ENCODE measurements around the gene LGI2. TPM values are rescaled to one million over a fixed set of nuclear protein-coding genes. Genes with fewer than 3 reads are reported as not detected.

Gene LGI2
- total RNA-seq, 1 experiment from 2014 or later, result 1.4 TPM

GRCh38 chr4:25000639-25001038 lies 30.1 kb downstream of the LGI2 start:
- no CpG with 5 or more reads among the region's 5 CpGs for WGBS (ENCODE audit: extremely low coverage, insufficient read length, low lambda C conversion rate)

More at GRCh38 chr4:25000639-25001038, 30.1 kb downstream of the LGI2 start:
- no peak overlapping the region for H2BK5ac ChIP-seq (ENCODE audit: insufficient read length, low read length)
- Mint-ChIP-seq H3K27ac (no peak overlapping the region), H3K4me1 (peaks cover 10 to 13% of the 10 kb centered on the region in 2 experiments), H3K9me3 (no peaks in the 10 kb centered on the region), H3K4me3 (no peak overlapping the region; a peak in 1 of 5 replicates), H3K36me3 (ENCODE audit: insufficient read depth in 1 of 3, low read depth in 3 of 3) (no peaks in the 10 kb centered on the region; a peak in 1 of 7 replicates), H3K27me3 (ENCODE audit: low read depth) (peaks cover 3% of the 10 kb centered on the region; the same call in 1 of the 2 replicates)
- H3K4me1 ChIP-seq (ENCODE audit: insufficient read depth, low read length), result peaks cover 9% of the 10 kb centered on the region
- no peak overlapping the region for H3K23ac ChIP-seq (ENCODE audit: insufficient read length, low read depth, low read length)
- H3K4ac ChIP-seq (ENCODE audit: low read depth, low read length), result no peak overlapping the region
- no peak overlapping the region for H3K4me2 ChIP-seq (ENCODE audit: insufficient read depth, insufficient read length, low read length)
- no peak overlapping the region for H2BK12ac ChIP-seq (ENCODE audit: insufficient read length, low read depth, low read length)
- no peak for TF ChIP-seq CTCF (conservative IDR thresholded peaks at IDR 0.05)
- H3K27me3 ChIP-seq (ENCODE audit: insufficient read depth, low read length), result no peaks in the 10 kb centered on the region
- H4K8ac ChIP-seq (replicated peaks; ENCODE audit: insufficient read length, low read depth, low read length), result no peak overlapping the region
- no peak overlapping the region for H3K56ac ChIP-seq (ENCODE audit: insufficient read length, low read depth, low read length)
- DNase-seq, result no peak
- no peaks in the 10 kb centered on the region for H3K9me3 ChIP-seq (ENCODE audit: control insufficient read depth, low read depth, low read length)
- no peaks in the 10 kb centered on the region for H4K20me1 ChIP-seq (ENCODE audit: control insufficient read depth, insufficient read depth, insufficient read length)
- H4K91ac ChIP-seq (ENCODE audit: insufficient read length, low read depth, low read length), result no peak overlapping the region
- no peak overlapping the region for H2AFZ ChIP-seq (ENCODE audit: low read length)
- no peak overlapping the region for H2AK5ac ChIP-seq (ENCODE audit: insufficient read length, low read length)
- no peaks in the 10 kb centered on the region for H3K23me2 ChIP-seq (ENCODE audit: insufficient read length, low read depth, low read length, poor library complexity, severe bottlenecking)
- H3T11ph ChIP-seq (ENCODE audit: low read length), result no peak overlapping the region
- H4K5ac ChIP-seq (ENCODE audit: insufficient read length, low read depth, low read length), result no peak overlapping the region
- H2BK20ac ChIP-seq (ENCODE audit: low read depth, low read length, poor library complexity, severe bottlenecking), result no peak overlapping the region
- no peak overlapping the region for H3K18ac ChIP-seq (ENCODE audit: insufficient read length, low read depth, low read length)
- no peak overlapping the region for H3K14ac ChIP-seq (ENCODE audit: insufficient read depth, low read length)
- no peak overlapping the region for H3K9ac ChIP-seq (ENCODE audit: extremely low read depth, insufficient read length, low read length)
- H3K79me2 ChIP-seq (ENCODE audit: insufficient read depth, low read length), result no peaks in the 10 kb centered on the region
- H3K79me1 ChIP-seq (ENCODE audit: insufficient read depth, low read depth, low read length, poor library complexity, severe bottlenecking), result no peaks in the 10 kb centered on the region
- no peak overlapping the region for H2BK120ac ChIP-seq (ENCODE audit: low read depth, low read length, poor library complexity, severe bottlenecking)
- no peak overlapping the region for H2BK15ac ChIP-seq (ENCODE audit: low read depth, low read length)
- H3K27ac ChIP-seq (ENCODE audit: insufficient read length, low read depth, low read length), result no peak overlapping the region
